Heart right ventricle (tissue), 16 donors: ENCODE measurements around the gene HBEGF. TPM values are rescaled to one million over a fixed set of nuclear protein-coding genes. Genes with fewer than 3 reads are reported as not detected.
A peak's percentile ranks its signal among the peaks of the same experiment; 100 is the strongest.

ENCODE experiments used
- ATAC-seq, 8 donors: fragments of 200-7000 bp; cut with Tn5 transposase; one replicate each; pipeline ENCODE4 v1.9.1; 2020; ENCODE audit warnings: mild to moderate bottlenecking in 8 of 8, moderate library complexity in 8 of 8, moderate number of reproducible peaks in 1 of 8
- DNase-seq, 2 donors: peaks; one replicate each; pipeline ENCODE4 v3.0.0-alpha.2; 2020
- H3K27ac ChIP-seq, 10 donors: fragments of 200-600 bp; sonication (generic) in 2 of 10; one replicate each; pipeline versions ENCODE4 v1.5.0 to v1.8.0; 2020 to 2022; ENCODE audit warnings: mild to moderate bottlenecking in 3 of 10
- H3K27me3 ChIP-seq, 7 donors: fragments of 200-600 bp; one replicate each; pipeline ENCODE4 v1.8.0; 2021 to 2022; ENCODE audit warnings: mild to moderate bottlenecking in 2 of 7
- H3K36me3 ChIP-seq, 9 donors: fragments of 200-600 bp; sonication (generic) in 1 of 9; one replicate each; pipeline versions ENCODE4 v1.5.0 to v1.8.0; 2020 to 2022; ENCODE audit warnings: mild to moderate bottlenecking in 2 of 9
- H3K4me1 ChIP-seq, 9 donors: fragments of 200-600 bp; sonication (generic) in 1 of 9; one replicate each; pipeline versions ENCODE4 v1.5.0 to v1.8.0; 2020 to 2022; ENCODE audit warnings: mild to moderate bottlenecking in 4 of 9
- H3K4me3 ChIP-seq, 10 donors: fragments of 200-600 bp; sonication (generic) in 2 of 10; one replicate each; pipeline versions ENCODE4 v1.5.0 to v1.8.0; 2020 to 2022; ENCODE audit warnings: mild to moderate bottlenecking in 7 of 10, moderate library complexity in 2 of 10
- H3K9me3 ChIP-seq, 11 donors: fragments of 200-600 bp in 10 of 11; sonication (generic) in 2 of 11; one replicate each; pipeline versions ENCODE4 v1.5.0 to v1.8.0; 2013 to 2022; ENCODE audit warnings: mild to moderate bottlenecking in 2 of 11, control low read depth in 1 of 11, moderate library complexity in 1 of 11
- WGBS, 2 donors: extraction: QIAGEN DNeasy Blood & Tissue Kit; methylation state at CpG; one replicate each; pipeline ENCODE4 v1.1.7; 2013; ENCODE audit warnings: inconsistent platforms in 1 of 2; 5-methylcytosine and 5-hydroxymethylcytosine counted together
- intact Hi-C, 10 donors: fragments of 100-400 bp; cut with DNase I; formaldehyde crosslinking; loops; one replicate each; pipeline versions ENCODE4 v1.11.1 to v1.14.2; 2022
- polyA plus RNA-seq, 2 donors: library from polyadenylated mRNA; stranded (reverse); fragments of 200-250 nt; gene quantifications; one replicate each; pipeline ENCODE4 v1.2.3, GENCODE V29; 2013
- total RNA-seq, 10 donors: library from RNA; stranded (reverse); fragmentation: NEBNext Ultra II Directional in 3 of 10; extraction: Animal tissue kit (Norgen Biotek cat#: 25700) in 3 of 10; gene quantifications; one replicate each; pipeline versions ENCODE4 v1.2.1 to v1.2.4, GENCODE V29; 2021 to 2023
- TF ChIP-seq, protein P1 (sequence below), 9 donors: fragments of 200-600 bp; sonication (generic) in 2 of 9; IDR thresholded peaks; one replicate each; pipeline versions ENCODE4 v1.5.0 to v1.8.0; 2021 to 2022; ENCODE audit warnings: antibody characterized with exemption in 9 of 9, mild to moderate bottlenecking in 5 of 9, moderate library complexity in 1 of 9
- donor health status: Arrhythmogenic right ventricular cardiomyopathy.
- donor health status: ischemic (EF 13 %, LVEDD 7.1; RV severe dilation, severe dysfunction).
- donor health status: healthy with polysubstance abuse.
- donor health status: DM: no; HTN: yes; CAD: no.
- donor health status: DM: no; HTN: no; CAD: no.
- donor health status: ischemic (EF 25% LVEDD 6.9; RV normal size, moderate dysfunction).
- donor health status: ischemic (EF 25% LVEDD 5.7; RV mildly dilated, moderate dysfunction).
- donor health status: healthy.
- donor health status: DM: yes; HTN: yes; CAD: no.
- donor health status: Ischemic cardiomyopathy.
- donor health status: ischemic (EF 35%, LVEDD 5.7; RV mildly dilated, moderate dysfunction).
- donor health status: nonischemic (EF 11% LVEDD 7.7; RV severe dilation, severe dysfunction).
- donor health status: DM: yes; HTN: yes; CAD: no.
- donor health status: PGD.
- donor health status: ischemic (EF 29% LVEDD 5.4; RV normal size, mild dysfunction).
- donor health status: nonischemic (EF 23%, LVEDD 6.1; RV moderate dilation, normal function).

The HBEGF gene
- total and polyA plus RNA-seq, 12 donors: 14.6 to 121 (median 32.4) TPM

DNA sequence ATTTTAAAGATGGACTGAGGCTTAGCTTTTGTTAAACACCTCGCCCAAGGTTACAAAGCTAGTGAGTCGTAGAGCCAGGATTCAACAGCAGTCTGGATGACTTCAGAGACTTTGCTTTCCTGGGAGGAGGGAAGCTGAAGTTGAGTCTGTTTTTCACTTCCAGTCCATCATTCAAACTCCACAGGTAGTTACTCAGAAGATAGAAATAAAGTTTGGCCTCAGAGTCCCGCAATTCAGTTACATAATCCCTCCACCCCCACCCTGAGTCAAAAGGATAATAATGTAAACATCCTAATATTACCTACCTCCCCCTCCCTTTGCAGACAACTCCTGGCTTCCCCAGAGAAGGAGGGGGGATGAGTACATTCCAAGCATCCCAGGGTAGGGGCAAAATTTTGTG, 8.1 kb downstream of the HBEGF start:
- no peaks in the 10 kb centered on the region for H3K27me3 ChIP-seq
- DNase-seq (no peak), ATAC-seq (no peak)
- H3K36me3 ChIP-seq: peaks cover 0 to 91% (median 36%) of the 10 kb centered on the region in 9 donors
- intact Hi-C loops: no loop called here
- 63 to 73% methylated on average over 3 of the region's 3 CpGs for WGBS, 2 donors
- peak overlapping the region in 5 of 10 donors; percentile 71 to 96 (median 95) for H3K27ac ChIP-seq
- TF ChIP-seq, protein P1, sequence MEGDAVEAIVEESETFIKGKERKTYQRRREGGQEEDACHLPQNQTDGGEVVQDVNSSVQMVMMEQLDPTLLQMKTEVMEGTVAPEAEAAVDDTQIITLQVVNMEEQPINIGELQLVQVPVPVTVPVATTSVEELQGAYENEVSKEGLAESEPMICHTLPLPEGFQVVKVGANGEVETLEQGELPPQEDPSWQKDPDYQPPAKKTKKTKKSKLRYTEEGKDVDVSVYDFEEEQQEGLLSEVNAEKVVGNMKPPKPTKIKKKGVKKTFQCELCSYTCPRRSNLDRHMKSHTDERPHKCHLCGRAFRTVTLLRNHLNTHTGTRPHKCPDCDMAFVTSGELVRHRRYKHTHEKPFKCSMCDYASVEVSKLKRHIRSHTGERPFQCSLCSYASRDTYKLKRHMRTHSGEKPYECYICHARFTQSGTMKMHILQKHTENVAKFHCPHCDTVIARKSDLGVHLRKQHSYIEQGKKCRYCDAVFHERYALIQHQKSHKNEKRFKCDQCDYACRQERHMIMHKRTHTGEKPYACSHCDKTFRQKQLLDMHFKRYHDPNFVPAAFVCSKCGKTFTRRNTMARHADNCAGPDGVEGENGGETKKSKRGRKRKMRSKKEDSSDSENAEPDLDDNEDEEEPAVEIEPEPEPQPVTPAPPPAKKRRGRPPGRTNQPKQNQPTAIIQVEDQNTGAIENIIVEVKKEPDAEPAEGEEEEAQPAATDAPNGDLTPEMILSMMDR (IDR thresholded peaks at IDR 0.05): no peak
- no peak overlapping the region for H3K4me3 ChIP-seq
- H3K4me1 ChIP-seq: peaks cover 9 to 97% (median 78%) of the 10 kb centered on the region in 9 donors
- H3K9me3 ChIP-seq: no peaks in the 10 kb centered on the region

DNA sequence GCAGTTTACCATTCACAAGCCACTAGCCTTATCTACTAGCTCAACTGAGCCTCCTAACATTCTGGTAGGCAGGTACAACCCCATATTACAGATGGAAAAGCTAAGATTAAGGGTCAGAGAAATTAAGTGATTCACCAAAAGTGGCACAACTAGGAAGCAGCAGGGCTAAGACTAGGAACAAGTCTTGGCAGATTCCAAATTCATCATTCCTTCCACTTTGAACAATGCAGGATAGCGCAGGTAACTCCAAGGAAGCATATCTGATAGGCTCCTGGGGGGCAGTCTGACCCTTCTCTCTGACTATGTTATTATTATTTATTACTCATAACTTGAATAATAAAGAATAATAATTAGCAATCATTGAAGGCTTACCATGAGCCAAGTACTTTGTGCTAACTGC, 8.5 kb downstream of the HBEGF start:
- no peaks in the 10 kb centered on the region for H3K9me3 ChIP-seq
- H3K4me3 ChIP-seq: no peak overlapping the region
- peak overlapping the region in 7 of 10 donors; percentile 36 to 96 (median 73) for H3K27ac ChIP-seq
- ATAC-seq (no peak), DNase-seq (no peak)
- peaks cover 8 to 97% (median 73%) of the 10 kb centered on the region in 9 donors for H3K4me1 ChIP-seq
- no peaks in the 10 kb centered on the region for H3K27me3 ChIP-seq
- H3K36me3 ChIP-seq: peaks cover 0 to 95% (median 41%) of the 10 kb centered on the region in 9 donors
- intact Hi-C loops: no loop called here
- TF ChIP-seq, protein P1 (IDR thresholded peaks at IDR 0.05): no peak
- 97 to 100% methylated on average over 1 of the region's 1 CpG for WGBS, 2 donors

DNA sequence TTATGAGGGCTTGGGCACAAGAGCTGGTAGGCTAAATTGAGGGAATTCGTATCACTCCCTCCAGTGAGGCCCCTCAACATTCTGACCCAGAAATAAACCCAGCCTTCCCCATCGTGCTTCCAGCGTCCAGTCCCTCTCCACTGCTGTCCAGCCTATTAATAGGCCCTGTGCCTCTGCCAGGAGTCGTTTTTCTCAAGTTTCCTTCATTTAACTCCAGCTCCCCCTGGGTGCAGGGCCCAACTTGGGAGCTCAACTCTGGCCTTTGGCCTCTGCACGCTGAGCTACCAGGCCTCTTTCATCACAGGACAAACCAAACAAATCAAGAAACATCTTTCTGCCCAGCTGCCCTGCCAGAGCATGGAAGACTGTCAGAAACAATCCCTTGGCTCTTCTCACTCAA, 10.0 kb downstream of the HBEGF start:
- ATAC-seq (peak; percentile 37 to 69 (median 58)), DNase-seq (peak; percentile 38 to 61)
- intact Hi-C loops: no loop called here
- TF ChIP-seq, protein P1 (IDR thresholded peaks at IDR 0.05): peak in 2 of 9 donors; percentile 15 to 23
- peaks cover 3 to 82% (median 58%) of the 10 kb centered on the region in 9 donors for H3K4me1 ChIP-seq
- no peaks in the 10 kb centered on the region for H3K9me3 ChIP-seq
- WGBS, 2 donors: 21 to 25% methylated on average over 5 of the region's 5 CpGs
- H3K27me3 ChIP-seq: no peaks in the 10 kb centered on the region
- no peak overlapping the region for H3K4me3 ChIP-seq
- peaks cover 0 to 95% (median 47%) of the 10 kb centered on the region in 9 donors for H3K36me3 ChIP-seq
- peak overlapping the region in 9 of 10 donors; percentile 52 to 96 (median 73) for H3K27ac ChIP-seq

DNA sequence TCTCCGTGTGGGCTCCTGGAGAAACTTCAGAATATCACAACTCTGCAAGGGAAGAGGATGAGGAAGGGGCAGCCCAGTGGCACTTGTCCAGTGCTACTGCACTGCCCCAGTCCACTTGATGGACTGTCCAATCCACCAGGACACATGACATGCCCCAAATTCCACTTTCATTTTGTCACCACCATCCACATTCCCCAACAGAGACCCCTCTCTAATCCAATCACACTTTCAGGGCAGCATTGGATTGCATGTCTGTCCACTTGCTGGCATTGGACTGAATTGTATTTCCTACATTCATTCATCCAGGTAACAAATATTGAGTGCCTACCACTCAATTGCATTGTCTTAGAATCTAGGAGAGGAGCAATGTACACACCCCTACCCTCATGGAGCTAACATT, 14.8 kb downstream of the HBEGF start:
- H3K4me1 ChIP-seq: peaks cover 3 to 74% (median 36%) of the 10 kb centered on the region in 9 donors
- peaks cover 0 to 50% (median 35%) of the 10 kb centered on the region in 9 donors for H3K36me3 ChIP-seq
- no peak overlapping the region for H3K4me3 ChIP-seq
- intact Hi-C loops: no loop called here
- no peaks in the 10 kb centered on the region for H3K9me3 ChIP-seq
- TF ChIP-seq, protein P1 (IDR thresholded peaks at IDR 0.05): no peak
- peak overlapping the region in 1 of 10 donors; percentile 13 for H3K27ac ChIP-seq
- 65 to 81% methylated on average over 1 of the region's 1 CpG for WGBS, 2 donors
- no peak for DNase-seq
- ATAC-seq: no peak
- H3K27me3 ChIP-seq: no peaks in the 10 kb centered on the region
